PFSK-1 (cell line): ENCODE data around the gene PTPN2.

Source experiments
- FOXP2 ChIP-seq: optimal IDR thresholded peaks from 2 replicates; pipeline ENCODE3; 2011; ENCODE audit warnings: borderline replicate concordance, control low read depth, inconsistent platforms; ENCODE audit not compliant: insufficient read depth; ENCODE audit errors: extremely low read length, extremely low read depth
- POLR2AphosphoS5 ChIP-seq: IDR thresholded peaks from 2 replicates; pipeline ENCODE4 v1.6.1; 2012; ENCODE audit warnings: low read depth, mild to moderate bottlenecking, control low read depth, low read length, moderate library complexity
- REST ChIP-seq, 2 experiments: IDR thresholded peaks; 2 replicates each; pipeline versions ENCODE4 v1.6.1 to v1.8.0; 2011 to 2012; ENCODE audit warnings: low read depth in 2 of 2, low read length in 2 of 2, control low read depth in 1 of 2, inconsistent platforms in 1 of 2, mild to moderate bottlenecking in 1 of 2, moderate library complexity in 1 of 2; ENCODE audit not compliant: insufficient read depth in 1 of 2
- SIN3A ChIP-seq: IDR thresholded peaks from 2 replicates; pipeline ENCODE4 v1.6.1; 2012; ENCODE audit warnings: mild to moderate bottlenecking, low read length, moderate library complexity, borderline replicate concordance; ENCODE audit not compliant: insufficient read depth
- TAF1 ChIP-seq: IDR thresholded peaks from 2 replicates; pipeline ENCODE4 v1.6.1; 2012; ENCODE audit warnings: low read length, control low read depth, borderline replicate concordance; ENCODE audit not compliant: insufficient read depth

PTPN2 gene

GRCh38 chr18:12748671-12749070 is 135.4 kb downstream of the PTPN2 start:
- TF ChIP-seq SIN3A: no peak
- TF ChIP-seq TAF1: no peak
- no peak for TF ChIP-seq POLR2AphosphoS5
- no peak for TF ChIP-seq REST (IDR thresholded peaks at IDR 0.05; ENCODE audit: insufficient read depth in 1 of 2, low read depth in 2 of 2, low read length in 2 of 2)
- no peak for TF ChIP-seq FOXP2

- TF ChIP-seq TAF1: no peak
- TF ChIP-seq SIN3A: no peak
- no peak for TF ChIP-seq FOXP2
Observed at GRCh38 chr18:12747530-12748315, 136.3 kb downstream of the PTPN2 start.

GRCh38 chr18:12745095-12745795 is 138.8 kb downstream of the PTPN2 start:
- no peak for TF ChIP-seq REST (IDR thresholded peaks at IDR 0.05; ENCODE audit: insufficient read depth in 1 of 2, low read depth in 2 of 2, low read length in 2 of 2)
- no peak for TF ChIP-seq POLR2AphosphoS5
- TF ChIP-seq TAF1: no peak
- no peak for TF ChIP-seq SIN3A
- no peak for TF ChIP-seq FOXP2

GRCh38 chr18:12744103-12744502 is 139.9 kb downstream of the PTPN2 start:
- TF ChIP-seq REST (IDR thresholded peaks at IDR 0.05; ENCODE audit: insufficient read depth in 1 of 2, low read depth in 2 of 2, low read length in 2 of 2): no peak
- TF ChIP-seq FOXP2: no peak
- no peak for TF ChIP-seq POLR2AphosphoS5
- no peak for TF ChIP-seq SIN3A
- no peak for TF ChIP-seq TAF1

GRCh38 chr18:12742453-12742852 is 141.6 kb downstream of the PTPN2 start:
- TF ChIP-seq TAF1 (no peak), POLR2AphosphoS5 (no peak), REST (IDR thresholded peaks at IDR 0.05; ENCODE audit: insufficient read depth in 1 of 2, low read depth in 2 of 2, low read length in 2 of 2) (no peak), SIN3A (no peak), FOXP2 (no peak)
